GM21786 (cell line): ENCODE results near the gene DDX55.

Experiments
- ATAC-seq: cut with Tn5 transposase; IDR thresholded peaks from one replicate; pipeline ENCODE4 v1.9.1; 2021; ENCODE audit not compliant: unreplicated experiment

DDX55 gene

GRCh38 chr12:123614110-123614509 is 12.2 kb downstream of the DDX55 start:
- ATAC-seq: no peak

GRCh38 chr12:123614531-123614930 is 12.6 kb downstream of the DDX55 start:
- no peak for ATAC-seq

- no peak for ATAC-seq
Measured at GRCh38 chr12:123617144-123617543, 15.2 kb downstream of the DDX55 start.

DNA sequence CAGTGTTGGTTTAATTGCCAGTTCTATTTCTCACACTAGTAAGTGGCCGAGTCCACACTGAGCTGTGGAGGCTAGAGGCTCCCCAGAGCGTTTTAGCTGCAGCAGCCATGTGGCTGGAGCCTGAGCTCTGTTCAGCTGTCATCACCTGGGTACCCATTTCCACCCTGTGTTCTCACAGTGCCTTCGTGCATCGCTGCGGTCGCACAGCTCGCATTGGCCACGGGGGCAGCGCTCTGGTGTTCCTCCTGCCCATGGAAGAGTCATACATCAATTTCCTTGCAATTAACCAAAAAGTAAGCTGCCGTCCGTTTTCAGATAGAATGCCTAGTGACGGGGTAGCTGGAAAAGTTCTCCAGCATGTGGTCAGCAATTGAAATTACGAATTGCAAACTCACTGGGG is 15.7 kb downstream of the DDX55 start:
- ATAC-seq: no peak

DNA sequence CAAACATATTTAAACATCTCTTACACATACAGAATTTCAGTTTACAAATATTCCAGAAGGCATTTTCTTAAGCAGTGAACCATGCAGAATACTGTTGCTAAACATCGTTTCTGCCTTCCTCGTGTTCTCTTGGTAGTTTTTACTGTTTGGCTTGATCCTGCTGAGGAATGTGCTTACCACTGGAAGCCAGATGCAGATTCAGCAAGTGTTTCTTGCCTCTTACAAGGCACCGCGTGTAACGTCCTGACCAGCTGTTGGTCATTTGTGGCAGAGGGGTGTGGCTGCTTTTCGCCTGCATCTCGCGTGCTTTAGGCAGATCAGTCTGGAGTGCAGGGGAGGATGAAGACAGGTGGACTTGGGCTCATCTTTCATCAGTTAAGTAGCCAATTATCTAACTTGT is 19.2 kb downstream of the DDX55 start:
- ATAC-seq: no peak

DNA sequence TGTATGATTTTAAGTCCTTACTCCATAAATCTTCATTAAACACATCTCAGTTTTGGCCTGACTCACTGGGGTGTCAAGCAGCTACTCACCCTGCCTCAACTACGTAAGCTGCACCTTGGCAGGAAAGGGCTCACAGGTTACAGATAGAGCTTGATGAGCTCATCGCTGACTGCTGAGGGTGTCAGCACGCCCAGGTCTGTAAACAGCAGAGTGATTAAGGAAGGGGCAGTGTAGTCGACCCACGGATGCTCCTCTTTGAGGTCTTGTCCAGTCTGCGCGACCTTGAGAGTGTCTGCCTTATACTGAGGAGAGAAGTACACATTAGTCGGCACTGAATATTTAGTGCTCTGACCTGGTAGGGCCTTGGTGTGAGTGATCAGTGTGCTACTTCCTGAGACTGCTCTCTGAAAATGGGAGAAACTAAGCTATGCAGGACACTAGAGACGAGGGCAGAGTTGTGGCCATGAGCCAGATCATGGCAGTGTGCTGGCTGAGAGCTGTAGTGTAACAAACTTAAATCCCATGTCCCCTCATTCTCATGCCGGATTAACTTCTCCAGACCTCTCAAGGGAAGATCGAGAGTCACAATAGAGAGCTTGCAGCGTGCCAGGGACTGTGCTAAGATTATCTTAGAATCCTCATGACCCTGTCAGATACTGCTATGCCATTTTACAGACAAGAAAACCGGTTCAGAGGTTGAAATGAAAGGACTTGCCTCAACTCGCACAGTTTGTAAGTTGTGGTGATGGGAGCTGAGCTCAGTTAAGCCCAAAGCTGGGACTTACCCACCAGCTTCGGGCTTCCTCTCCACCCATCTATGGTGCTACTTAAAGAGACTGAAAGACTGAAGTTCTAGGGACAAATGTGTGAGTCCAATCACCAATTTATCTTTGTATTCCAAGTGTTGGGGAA is 20.0 kb downstream of the DDX55 start:
- ATAC-seq: no peak

DNA sequence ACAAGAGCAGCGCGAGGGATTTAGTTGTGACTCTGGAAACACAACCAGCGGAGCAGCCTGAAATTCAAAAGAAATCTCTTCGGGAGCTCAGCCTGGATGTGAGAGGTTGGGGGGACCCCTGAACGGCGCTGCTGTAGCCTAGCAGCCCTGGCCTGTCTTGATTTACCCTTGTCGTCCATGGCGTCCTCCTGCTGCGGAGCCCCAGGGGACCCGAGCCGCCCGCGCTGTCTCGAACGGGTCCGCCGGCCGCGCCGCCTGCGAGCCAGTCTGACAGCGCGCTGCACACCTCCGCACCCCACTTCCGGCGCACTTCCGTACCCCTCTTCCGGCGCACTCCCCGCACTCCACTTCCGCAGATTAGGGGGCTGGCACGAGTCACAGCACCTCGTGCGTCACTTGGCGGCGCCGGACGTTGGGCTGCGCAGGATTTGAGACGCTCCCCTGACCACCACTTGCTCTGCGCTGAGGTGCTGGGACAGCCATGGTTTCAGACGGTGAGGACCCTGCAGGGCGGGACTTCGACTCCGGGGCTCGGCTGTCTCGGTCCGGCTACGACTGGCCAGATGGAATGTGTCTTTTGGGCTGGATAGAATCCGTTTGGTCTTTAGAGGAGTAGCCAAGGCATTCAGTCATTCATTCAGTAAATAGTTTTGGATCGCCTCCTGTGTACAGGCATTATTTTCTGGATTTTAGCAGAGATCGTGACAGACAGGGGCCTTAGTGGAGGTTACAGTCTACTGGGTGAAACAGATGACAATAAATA is 31.7 kb downstream of the DDX55 start, which contains the start of the genes EIF2B1 and GTF2H3:
Gene EIF2B1 (minus strand): TSS at position 308 of the 763 bp plus-strand sequence. CDS start 129 bp downstream, at position 179.
Gene GTF2H3 (plus strand): TSS at position 451 of the 763 bp plus-strand sequence. CDS start 31 bp downstream, at position 482.
- ATAC-seq: peak; percentile 96

DNA sequence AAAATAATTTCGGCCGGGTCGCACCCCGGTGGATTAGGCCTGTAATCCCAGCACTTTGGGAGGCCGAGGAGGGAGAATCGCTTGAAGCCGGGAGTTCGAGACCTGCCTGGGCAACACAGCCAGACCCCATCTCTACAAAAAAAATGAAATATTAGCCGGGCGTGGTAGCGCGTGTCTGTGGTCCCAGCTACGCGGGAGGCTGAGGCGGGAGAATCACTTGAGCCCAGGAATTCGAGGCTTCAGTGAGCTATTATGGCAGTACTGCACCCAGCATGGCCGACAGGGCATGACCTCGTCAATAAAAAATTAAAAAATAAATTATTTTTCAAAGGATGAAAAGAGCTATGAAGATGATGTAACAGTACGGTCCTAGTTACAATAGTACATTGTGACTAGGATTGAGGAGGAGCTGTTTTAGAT is 32.3 kb downstream of the DDX55 start:
- no peak for ATAC-seq

DNA sequence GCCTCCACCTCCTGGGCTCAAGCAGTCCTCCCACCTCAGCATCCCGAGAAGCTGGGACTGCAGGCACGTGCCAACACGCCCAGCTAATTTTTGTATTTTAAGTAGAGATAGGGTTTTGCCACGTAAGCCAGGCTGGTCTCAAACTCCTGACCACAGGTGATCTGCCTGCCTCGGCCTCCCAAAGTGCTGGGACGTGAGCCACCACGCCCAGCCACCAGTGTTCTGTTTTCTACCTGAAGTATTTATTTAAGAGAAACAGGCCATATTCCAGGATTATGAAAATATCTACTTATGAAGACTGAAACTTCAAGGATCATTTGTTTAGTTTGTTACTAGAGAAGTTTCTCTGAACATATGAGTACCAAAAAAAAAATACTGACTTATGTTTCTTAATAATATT is 42.0 kb downstream of the DDX55 start:
- no peak for ATAC-seq

DNA sequence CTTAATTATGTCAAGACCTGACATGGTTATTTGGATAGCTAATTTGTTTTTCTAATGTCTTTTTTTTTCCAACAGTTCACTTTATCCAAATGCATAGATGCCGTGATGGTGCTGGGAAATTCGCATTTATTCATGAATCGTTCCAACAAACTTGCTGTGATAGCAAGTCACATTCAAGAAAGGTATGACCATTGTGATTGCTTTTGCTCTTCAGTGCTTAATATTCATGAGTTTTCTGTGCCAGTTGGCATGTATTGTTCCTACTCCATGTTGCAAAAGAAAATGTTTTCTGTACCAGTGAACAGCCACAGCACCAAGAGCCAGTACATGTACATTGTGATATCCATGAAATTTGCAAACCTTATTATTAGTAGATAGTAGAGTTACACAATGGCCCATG is 43.5 kb downstream of the DDX55 start:
- ATAC-seq: no peak

DNA sequence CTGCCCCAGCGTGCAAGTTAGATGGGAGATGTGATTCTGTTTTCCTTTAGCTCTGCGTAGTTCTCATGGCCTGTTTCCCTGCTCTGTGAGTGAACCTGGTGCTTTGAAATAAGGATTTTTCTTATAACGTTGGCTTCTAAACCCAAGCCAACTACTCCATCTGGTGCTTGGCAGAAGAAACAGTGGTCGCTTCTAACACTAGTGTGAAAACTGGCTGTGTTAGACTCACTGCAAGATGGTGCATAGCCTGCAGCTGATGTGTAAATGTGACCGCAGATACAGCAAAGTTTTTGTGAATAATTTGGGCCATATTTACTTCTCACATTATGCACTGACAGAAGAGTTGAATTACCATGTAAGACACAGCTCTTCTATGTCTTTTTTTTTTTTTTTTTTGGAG is 44.0 kb downstream of the DDX55 start:
- ATAC-seq: no peak

GRCh38 chr12:123648401-123648800 is 46.5 kb downstream of the DDX55 start:
- ATAC-seq: no peak

- ATAC-seq: no peak
Measured at GRCh38 chr12:123654129-123654701, 52.3 kb downstream of the DDX55 start.

GRCh38 chr12:123655420-123655819 is 53.5 kb downstream of the DDX55 start:
- ATAC-seq: peak; percentile 90

DNA sequence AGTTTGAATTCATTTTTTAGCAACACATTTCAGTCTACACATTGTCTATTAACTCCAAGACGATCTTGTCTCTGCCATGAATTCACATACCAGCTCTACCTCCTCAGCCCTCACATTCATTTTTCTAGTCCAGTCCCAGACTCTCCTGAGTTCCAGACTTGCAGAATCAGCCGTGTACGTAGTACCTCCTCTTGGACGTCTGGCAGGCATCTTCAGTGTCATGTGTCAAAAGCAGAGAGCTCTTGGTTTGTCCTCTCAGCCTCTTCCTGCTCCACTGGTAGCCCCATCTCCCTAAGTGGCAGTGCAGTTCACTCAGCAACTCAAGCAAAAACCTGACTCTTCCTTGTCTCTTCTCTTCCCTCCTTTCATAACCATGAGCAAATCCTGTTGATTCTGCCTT is 54.5 kb downstream of the DDX55 start:
- no peak for ATAC-seq

GRCh38 chr12:123657211-123657610 is 55.3 kb downstream of the DDX55 start:
- no peak for ATAC-seq

DNA sequence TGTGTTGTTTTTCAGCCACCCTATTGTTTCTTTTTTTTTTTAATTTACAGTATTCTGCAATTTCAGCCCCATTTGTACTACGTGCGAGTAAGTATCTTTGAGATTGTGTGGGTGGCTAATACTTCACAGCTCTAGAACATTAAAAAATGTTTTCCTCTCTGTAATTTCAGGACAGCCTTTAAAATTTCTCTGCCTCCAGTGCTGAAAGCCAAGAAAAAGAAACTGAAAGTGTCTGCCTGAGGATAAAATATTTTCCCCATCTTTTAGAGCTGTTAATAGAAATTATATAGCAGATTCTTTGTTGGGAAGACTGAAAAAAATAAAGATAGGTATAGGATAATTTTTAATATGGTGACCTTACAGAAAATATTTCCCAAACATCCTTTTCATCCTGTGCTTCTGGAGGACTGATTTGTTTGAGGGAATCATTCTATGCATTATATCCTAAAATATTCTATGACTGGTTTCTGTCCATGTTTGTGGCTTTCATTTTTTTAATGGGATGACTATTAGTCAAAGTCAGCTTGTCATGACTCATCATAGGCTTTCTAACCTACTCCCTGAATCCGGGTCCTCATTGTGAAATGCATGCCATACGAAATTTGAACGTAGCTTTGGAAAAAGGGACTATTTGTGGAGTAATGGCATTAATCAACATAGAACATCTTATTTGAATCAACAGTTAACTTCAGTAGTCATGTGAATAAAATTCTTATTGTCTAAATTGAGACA is 58.3 kb downstream of the DDX55 start:
- no peak for ATAC-seq

- ATAC-seq: no peak
Measured at GRCh38 chr12:123667771-123668170, 65.9 kb downstream of the DDX55 start.
